Fibroblast of the conjunctiva (primary cell): ENCODE measurements around the gene HNRNPUL2.

Source experiments
- DNase-seq: peaks from one replicate; pipeline ENCODE4 v3.0.0-alpha.2; 2010; ENCODE audit warnings: low read depth

Gene HNRNPUL2

DNA sequence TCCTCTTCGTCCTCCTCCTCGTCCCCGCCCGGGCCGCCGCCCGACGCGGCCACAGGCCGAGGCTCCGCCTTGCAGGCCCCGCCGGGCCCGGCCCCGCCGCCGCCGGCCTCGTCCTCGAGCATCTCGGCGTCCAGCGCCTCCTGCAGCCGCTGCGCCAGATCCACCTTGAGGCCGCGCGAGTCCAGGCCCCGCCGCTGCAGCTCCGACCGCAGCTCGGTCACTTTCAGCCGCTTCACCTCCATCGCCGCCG, 417 bp downstream of the HNRNPUL2 start:
- DNase-seq, result peak; percentile 17

- no peak for DNase-seq
Measured at GRCh38 chr11:62726156-62726914, 922 bp downstream of the HNRNPUL2 start.

- DNase-seq, result no peak
Measured at GRCh38 chr11:62725646-62726045, 1.6 kb downstream of the HNRNPUL2 start.

DNA sequence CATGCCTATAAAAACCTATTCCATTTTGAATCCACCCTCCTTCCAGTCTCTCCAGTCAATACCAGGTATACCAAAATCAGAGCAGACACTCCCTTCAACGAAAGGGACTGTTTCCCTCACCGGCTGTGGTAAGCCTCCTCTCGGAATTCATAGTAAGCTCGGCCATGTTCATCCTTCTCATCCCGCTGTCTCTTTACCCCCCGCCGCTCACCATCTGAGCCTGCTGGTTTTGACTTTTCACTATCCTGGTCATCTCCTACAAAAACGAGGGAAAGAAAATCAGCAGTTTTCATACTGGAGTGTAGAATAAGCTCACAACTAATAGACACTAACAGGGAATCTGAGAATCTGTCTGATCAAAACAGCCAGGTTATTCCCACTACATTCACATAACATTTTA, 3.1 kb downstream of the HNRNPUL2 start:
- DNase-seq, result no peak

GRCh38 chr11:62721994-62722393, 5.3 kb downstream of the HNRNPUL2 start:
- peak; percentile 24 for DNase-seq

- DNase-seq, result no peak
Measured at GRCh38 chr11:62719302-62719978, 7.8 kb downstream of the HNRNPUL2 start.

GRCh38 chr11:62716816-62717215, 10.4 kb downstream of the HNRNPUL2 start:
- DNase-seq, result no peak

GRCh38 chr11:62716206-62716605, 11.1 kb downstream of the HNRNPUL2 start:
- DNase-seq, result no peak

DNA sequence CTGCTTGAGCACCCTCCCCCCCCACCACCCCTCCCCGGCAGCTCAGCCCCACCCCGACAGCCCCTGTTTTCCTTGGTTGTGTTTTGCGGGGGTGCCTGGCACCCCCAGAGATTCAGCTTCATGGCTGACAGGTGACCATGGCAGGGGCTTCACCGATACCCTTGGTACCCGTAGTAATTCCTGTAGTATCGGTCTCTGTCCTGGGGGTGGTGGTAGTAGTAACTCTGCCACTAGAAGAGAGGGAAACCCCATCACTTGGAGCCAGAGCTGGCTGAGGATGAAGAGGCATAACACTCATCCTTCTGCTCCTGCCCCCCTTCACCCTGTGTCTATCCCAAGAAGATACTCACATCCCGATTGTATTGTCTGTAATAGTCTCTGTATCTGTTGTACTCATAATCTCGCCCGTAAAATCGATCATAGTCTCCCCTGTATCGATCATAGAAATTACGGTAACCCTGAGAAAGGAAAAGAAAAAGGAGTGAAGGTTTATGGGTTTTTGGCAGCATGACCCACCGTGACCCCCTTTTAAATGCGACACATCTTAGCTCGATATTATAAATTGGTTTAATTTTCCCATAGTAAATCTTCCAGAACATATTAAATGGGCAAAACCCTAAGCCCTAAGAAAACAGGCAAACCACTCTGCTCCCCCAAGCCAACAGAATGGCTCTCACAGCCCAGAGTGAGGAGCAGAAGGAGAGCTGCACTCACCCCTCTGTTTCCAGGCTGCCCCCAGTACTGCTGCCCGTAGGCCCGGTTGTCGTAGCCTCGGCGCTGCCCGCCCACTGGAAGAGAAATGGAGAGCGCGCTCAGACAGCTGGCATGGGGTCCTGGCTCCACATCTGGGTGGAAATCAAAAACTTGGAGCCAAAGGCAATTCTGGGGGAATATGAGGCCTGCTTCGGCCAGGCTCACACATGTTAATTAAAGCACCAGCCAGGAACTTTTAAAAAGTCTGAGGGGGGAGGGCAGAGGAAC, 11.8 kb downstream of the HNRNPUL2 start:
- DNase-seq, result no peak

GRCh38 chr11:62713343-62713742, 13.9 kb downstream of the HNRNPUL2 start:
- DNase-seq, result no peak

DNA sequence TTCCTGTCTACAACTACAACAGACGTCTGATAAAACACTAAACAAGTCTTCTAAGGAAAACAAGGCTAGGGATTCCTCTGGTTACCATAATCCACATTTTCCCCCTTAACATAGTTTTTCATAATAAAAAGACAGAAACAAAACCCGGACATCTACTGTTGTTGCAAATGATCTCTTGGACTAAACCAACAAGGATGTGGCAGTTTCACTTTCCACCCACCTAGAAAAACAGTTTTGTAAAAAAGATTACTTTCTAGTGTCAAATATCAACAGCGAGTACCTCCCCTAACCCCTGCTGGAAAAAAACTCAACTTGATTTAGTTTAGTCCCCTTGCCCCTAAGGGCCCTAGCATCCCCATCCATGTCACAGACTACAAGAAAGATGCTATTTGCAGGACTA, 14.4 kb downstream of the HNRNPUL2 start:
- no peak for DNase-seq

DNA sequence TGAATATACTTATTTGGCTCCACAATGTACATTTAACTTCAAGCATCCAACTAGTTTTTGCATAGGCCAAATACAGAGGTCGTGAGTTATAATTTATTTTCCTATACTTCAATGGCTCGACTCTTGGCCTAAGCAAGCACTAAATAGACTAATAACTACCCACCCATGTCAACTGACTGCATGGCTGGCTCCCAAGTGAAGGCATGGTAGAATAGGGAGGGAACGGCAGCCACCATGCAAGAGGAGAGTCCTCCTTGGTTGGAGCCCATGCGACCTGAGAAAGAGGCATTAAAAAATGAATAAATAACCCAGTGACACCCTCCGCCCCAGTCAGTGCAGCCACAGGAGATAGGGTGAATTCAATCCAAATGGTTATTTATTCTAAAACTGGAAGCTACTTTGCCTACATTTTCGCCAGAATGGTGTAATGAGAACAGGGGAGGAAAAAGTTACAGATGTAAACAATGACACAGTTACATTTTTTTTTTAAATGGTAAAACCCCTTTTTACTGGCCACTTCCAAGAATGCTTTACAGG, 14.9 kb downstream of the HNRNPUL2 start:
- DNase-seq, result no peak

DNA sequence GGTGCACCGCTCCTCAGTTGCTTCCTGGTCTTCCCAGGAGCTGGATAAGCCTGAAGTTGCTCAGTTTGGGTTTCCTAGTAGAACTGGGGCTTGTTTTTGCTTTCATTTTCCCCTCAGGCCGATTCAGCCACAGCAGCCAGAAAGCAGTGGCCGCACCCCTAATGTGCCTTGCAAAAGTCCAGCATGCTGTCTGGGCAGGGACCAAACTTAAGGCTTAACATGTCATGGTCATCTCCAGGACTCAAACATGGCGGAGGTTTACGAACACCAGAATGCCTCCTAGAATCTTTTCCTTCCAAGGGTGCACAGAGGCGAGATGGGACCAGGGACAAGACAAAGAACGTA, 17.3 kb downstream of the HNRNPUL2 start:
- no peak for DNase-seq

GRCh38 chr11:62709247-62710000, 17.8 kb downstream of the HNRNPUL2 start:
- DNase-seq, result peak; percentile 98

DNA sequence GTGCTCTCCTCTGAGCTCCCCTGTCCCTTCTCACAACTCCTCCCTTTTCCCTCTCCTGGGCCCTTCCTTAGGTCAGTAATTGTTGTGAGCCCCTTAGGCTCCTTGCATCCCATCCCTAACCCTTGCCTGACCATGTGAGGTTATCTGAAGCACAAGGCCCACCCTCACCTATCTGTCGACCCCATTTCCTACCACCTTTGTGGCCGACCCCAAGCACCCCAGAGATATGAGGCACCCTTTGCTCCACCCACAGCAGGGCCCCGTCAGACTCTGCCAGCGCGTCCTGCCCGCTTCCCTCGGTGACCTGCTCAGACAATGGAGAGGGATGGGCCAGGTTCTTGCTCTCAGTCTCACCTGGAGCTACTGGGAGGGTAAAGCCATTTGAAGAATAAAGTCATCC, 18.5 kb downstream of the HNRNPUL2 start:
- DNase-seq, result no peak

- DNase-seq, result no peak
Measured at GRCh38 chr11:62708392-62708791, 18.9 kb downstream of the HNRNPUL2 start.

- DNase-seq, result no peak
Measured at GRCh38 chr11:62707277-62707861, 19.9 kb downstream of the HNRNPUL2 start, which contains the start of the genes BSCL2 and GNG3. BSCL2 (minus strand) TSS chr11:62707424; CDS start chr11:62707195, 229 bp downstream. GNG3 (plus strand) TSS chr11:62707676; CDS start chr11:62708296, 620 bp downstream.

DNA sequence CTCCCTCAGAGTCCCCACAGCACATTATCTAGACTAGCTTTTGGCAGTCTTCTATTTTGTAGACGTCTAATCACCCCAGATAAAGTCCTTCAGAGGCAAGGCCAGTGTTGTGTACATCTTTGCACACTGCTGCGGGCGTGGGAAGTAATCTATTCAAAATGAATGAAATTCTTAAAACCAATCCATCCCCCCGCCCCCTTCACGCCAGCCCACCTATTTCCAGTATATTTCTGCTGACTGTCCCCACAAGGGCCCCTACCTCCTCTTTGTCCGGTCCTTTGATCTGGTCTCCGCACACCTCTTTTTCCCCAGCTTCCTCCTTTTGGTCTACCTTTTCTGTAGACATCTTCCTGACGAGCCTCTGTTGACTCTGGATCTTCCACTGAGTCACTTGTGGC, 20.4 kb downstream of the HNRNPUL2 start:
- no peak for DNase-seq

GRCh38 chr11:62705880-62706849, 21.1 kb downstream of the HNRNPUL2 start:
- peak; percentile 90 for DNase-seq

DNA sequence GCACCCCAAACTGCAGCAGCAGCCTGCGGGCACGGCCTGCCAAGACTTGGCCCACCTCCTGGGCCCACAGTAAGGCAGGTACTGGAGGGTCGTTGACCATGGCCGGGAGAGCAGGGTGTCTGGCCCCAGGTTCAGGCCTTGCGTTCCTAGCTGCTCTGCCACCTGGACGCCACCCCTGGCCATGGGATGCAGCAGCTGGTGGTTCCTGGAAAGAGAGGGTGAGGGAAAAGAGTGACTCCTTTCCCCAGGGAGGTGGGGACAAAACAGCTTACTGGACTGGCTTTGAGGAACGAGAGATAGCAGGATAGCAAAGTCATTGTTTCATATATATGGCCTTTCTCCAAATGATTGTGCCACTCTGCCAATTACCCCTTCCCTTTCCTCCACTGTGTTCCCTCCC, 21.8 kb downstream of the HNRNPUL2 start:
- DNase-seq, result no peak
